ENCODE results near the gene AUTS2. TPM values are rescaled to one million over a fixed set of nuclear protein-coding genes. Genes with fewer than 3 reads are reported as not detected.

The AUTS2 gene
- total RNA-seq, 1 donor from 2014 or later, result 80.6 TPM

DNA sequence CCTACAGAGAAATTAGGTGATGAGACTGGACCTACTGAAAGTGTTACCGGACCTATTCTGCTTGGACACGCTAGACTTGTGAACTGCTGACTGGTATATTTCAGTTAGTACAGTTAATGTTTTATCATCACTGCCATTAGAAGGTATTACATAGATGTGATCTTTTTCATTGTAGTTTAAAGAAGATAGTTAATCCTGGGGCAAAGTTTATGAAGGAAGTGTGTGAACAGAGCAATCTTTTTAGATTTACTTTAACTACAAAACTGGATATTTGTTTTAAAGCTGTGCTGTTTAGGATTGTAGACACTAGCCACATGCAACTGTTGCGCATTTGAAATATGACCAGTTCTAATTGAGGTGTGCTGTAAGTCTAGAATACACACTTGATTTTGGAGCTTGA, 446.7 kb downstream of the AUTS2 start:
- H3K36me3 Mint-ChIP-seq (ENCODE audit: unreplicated experiment), result no peaks in the 10 kb centered on the region
- TF ChIP-seq CTCF (IDR thresholded peaks at IDR 0.05), result no peak
- H3K4me1 Mint-ChIP-seq (ENCODE audit: unreplicated experiment), result peaks cover 44% of the 10 kb centered on the region
- H3K27ac Mint-ChIP-seq (ENCODE audit: unreplicated experiment), result no peak overlapping the region
- no peak overlapping the region for H3K4me3 Mint-ChIP-seq (ENCODE audit: unreplicated experiment)
- no peaks in the 10 kb centered on the region for H3K9me3 Mint-ChIP-seq (ENCODE audit: unreplicated experiment)
- H3K27me3 Mint-ChIP-seq (ENCODE audit: unreplicated experiment), result no peaks in the 10 kb centered on the region
- no peak for DNase-seq (ENCODE audit: extremely low spot score, unreplicated experiment)

DNA sequence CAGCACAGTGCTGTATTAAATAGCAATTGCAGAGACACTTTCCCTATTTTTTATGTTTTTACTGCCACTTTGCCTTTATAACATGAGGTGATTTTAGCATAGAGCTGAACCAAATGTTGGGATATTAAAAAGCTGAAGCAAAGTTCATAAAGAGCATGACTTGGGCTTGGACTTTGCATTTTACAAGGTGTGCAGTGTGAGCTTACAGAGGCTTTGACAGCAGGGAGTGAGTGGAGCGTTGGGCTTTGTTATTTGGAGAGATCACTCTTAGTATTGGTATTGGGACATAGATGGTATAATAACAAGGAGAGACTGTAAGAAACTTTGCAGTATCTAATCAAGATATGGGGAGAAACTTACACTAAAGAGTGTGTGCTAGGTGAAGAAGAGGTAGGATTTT, 449.1 kb downstream of the AUTS2 start:
- H3K4me1 Mint-ChIP-seq (ENCODE audit: unreplicated experiment), result peaks cover 34% of the 10 kb centered on the region
- DNase-seq (ENCODE audit: extremely low spot score, unreplicated experiment), result no peak
- no peak for TF ChIP-seq CTCF (IDR thresholded peaks at IDR 0.05)
- no peak overlapping the region for H3K27ac Mint-ChIP-seq (ENCODE audit: unreplicated experiment)
- H3K27me3 Mint-ChIP-seq (ENCODE audit: unreplicated experiment), result no peaks in the 10 kb centered on the region
- no peak overlapping the region for H3K4me3 Mint-ChIP-seq (ENCODE audit: unreplicated experiment)
- no peaks in the 10 kb centered on the region for H3K9me3 Mint-ChIP-seq (ENCODE audit: unreplicated experiment)
- peaks cover 4% of the 10 kb centered on the region for H3K36me3 Mint-ChIP-seq (ENCODE audit: unreplicated experiment)

DNA sequence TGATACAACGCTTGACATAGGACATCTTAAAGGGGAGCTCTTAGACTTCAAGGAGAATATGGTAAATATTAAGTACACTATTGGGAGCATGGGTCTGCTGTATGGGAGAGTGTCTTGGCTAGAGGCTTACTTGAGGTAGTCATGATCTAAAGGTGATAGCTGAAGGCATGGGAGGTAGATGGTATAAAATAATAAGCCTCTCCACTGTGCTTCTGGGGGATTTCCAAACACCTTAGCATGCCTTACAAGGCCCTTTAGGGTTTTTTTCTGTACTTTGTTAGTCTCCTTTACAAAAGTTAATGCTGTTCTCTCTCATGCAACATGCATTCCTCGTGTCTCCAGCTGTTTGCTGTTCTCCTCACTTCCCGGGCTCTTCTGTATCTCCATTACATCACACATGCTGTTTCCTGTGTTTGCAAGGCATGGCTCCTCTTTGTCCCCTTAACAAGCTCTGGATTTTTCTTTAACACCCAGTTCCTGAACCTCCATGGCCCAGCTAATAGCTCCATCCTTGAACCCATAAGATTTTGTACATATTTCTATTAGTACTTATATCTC, 449.7 kb downstream of the AUTS2 start:
- Mint-ChIP-seq H3K27me3 (ENCODE audit: unreplicated experiment) (no peaks in the 10 kb centered on the region), H3K27ac (ENCODE audit: unreplicated experiment) (no peak overlapping the region), H3K36me3 (ENCODE audit: unreplicated experiment) (peaks cover 4% of the 10 kb centered on the region), H3K4me3 (ENCODE audit: unreplicated experiment) (no peak overlapping the region), H3K9me3 (ENCODE audit: unreplicated experiment) (no peaks in the 10 kb centered on the region), H3K4me1 (ENCODE audit: unreplicated experiment) (peaks cover 31% of the 10 kb centered on the region)
- TF ChIP-seq CTCF (IDR thresholded peaks at IDR 0.05), result no peak
- DNase-seq (ENCODE audit: extremely low spot score, unreplicated experiment), result no peak

- no peak overlapping the region for H3K4me3 Mint-ChIP-seq (ENCODE audit: unreplicated experiment)
- H3K27me3 Mint-ChIP-seq (ENCODE audit: unreplicated experiment), result no peaks in the 10 kb centered on the region
- DNase-seq (ENCODE audit: extremely low spot score, unreplicated experiment), result no peak
- peaks cover 14% of the 10 kb centered on the region for H3K4me1 Mint-ChIP-seq (ENCODE audit: unreplicated experiment)
- H3K36me3 Mint-ChIP-seq (ENCODE audit: unreplicated experiment), result peaks cover 4% of the 10 kb centered on the region
- no peaks in the 10 kb centered on the region for H3K9me3 Mint-ChIP-seq (ENCODE audit: unreplicated experiment)
- H3K27ac Mint-ChIP-seq (ENCODE audit: unreplicated experiment), result no peak overlapping the region
- no peak for TF ChIP-seq CTCF (IDR thresholded peaks at IDR 0.05)
Measured at GRCh38 chr7:70051726-70052125, 453.5 kb downstream of the AUTS2 start.

- Mint-ChIP-seq H3K27me3 (ENCODE audit: unreplicated experiment) (no peaks in the 10 kb centered on the region), H3K36me3 (ENCODE audit: unreplicated experiment) (peaks cover 4% of the 10 kb centered on the region), H3K4me3 (ENCODE audit: unreplicated experiment) (no peak overlapping the region), H3K9me3 (ENCODE audit: unreplicated experiment) (no peaks in the 10 kb centered on the region), H3K4me1 (ENCODE audit: unreplicated experiment) (peaks cover 14% of the 10 kb centered on the region), H3K27ac (ENCODE audit: unreplicated experiment) (no peak overlapping the region)
- no peak for DNase-seq (ENCODE audit: extremely low spot score, unreplicated experiment)
- no peak for TF ChIP-seq CTCF (IDR thresholded peaks at IDR 0.05)
Measured at GRCh38 chr7:70052691-70053090, 454.4 kb downstream of the AUTS2 start.
